ENCODE data around the gene PGLYRP3. TPM values are rescaled to one million over a fixed set of nuclear protein-coding genes. Genes with fewer than 3 reads are reported as not detected.

PGLYRP3 gene
- total and polyA plus RNA-seq, 2 donors (not counting 3 experiments of a cell fraction or from before 2014, with no cell fraction given), result not detected

GRCh38 chr1:153355445-153356071 lies 42.8 kb upstream of the PGLYRP3 start:
- intact Hi-C loops (cut with micrococcal nuclease), result no loop called here
- Histone ChIP-seq H3K9me1 (replicated peaks; ENCODE audit: control insufficient read depth, extremely low read depth, insufficient read depth, low read length) (no peaks in the 10 kb centered on the region), H3K27ac (ENCODE audit: insufficient read depth, low read depth, low read length) (no peak overlapping the region), H3K36me3 (ENCODE audit: control insufficient read depth in 2 of 2, extremely low read depth in 1 of 2, insufficient read depth in 2 of 2, low read length in 2 of 2) (no peaks in the 10 kb centered on the region), H3K79me2 (ENCODE audit: control insufficient read depth, insufficient read depth, low read length) (no peaks in the 10 kb centered on the region), H3K9ac (replicated peaks; ENCODE audit: extremely low read depth, insufficient read depth, low read length) (no peak overlapping the region), H4K20me1 (replicated peaks; ENCODE audit: control insufficient read depth, extremely low read depth, insufficient read depth, low read length) (no peaks in the 10 kb centered on the region), H3K4me1 (ENCODE audit: control insufficient read depth, extremely low read depth, insufficient read depth, low read length) (no peaks in the 10 kb centered on the region), H2AFZ (ENCODE audit: low read depth, low read length) (no peak overlapping the region), H3K9me3 (replicated peaks; ENCODE audit: control insufficient read depth, insufficient read depth, low read length) (no peaks in the 10 kb centered on the region), H3K4me3 (replicated peaks in 1 of 3; ENCODE audit: insufficient read depth in 1 of 3, low read depth in 1 of 3, low read length in 3 of 3) (no peak overlapping the region), H3K4me2 (ENCODE audit: insufficient read depth, low read length) (no peak overlapping the region), H3K27me3 (ENCODE audit: control insufficient read depth in 2 of 2, insufficient read depth in 2 of 2, low read length in 2 of 2) (no peaks in the 10 kb centered on the region)
- dilution Hi-C loops (cut with MboI; ENCODE audit: extremely low pct_ligation_motif_present, low sequenced_read_pairs), result no loop called here
- DNase-seq (ENCODE audit: low read depth, low spot score) (peak; percentile 23), FAIRE-seq (no peak)
- peak; percentile 25 to 39 for TF ChIP-seq CTCF (IDR thresholded peaks at IDR 0.05; ENCODE audit: extremely low read depth in 1 of 2, insufficient read depth in 1 of 2, low read depth in 1 of 2, low read length in 2 of 2)
- TF ChIP-seq POLR2AphosphoS5 (IDR thresholded peaks at IDR 0.05; ENCODE audit: insufficient read depth, low read depth, low read length), result no peak
- no TSS peak for BruUV-seq (replicated peaks)
- ChIA-PET CTCF (interaction anchor here (0.9 to 13.2 kb wide), 4 partner anchors 30 to 177 kb away, joined by 3 to 331 read pairs (median 3); no protein-coding TSS in a partner anchor), POLR2A (no interaction called here)

GRCh38 chr1:153354515-153355193 lies 41.9 kb upstream of the PGLYRP3 start:
- TF ChIP-seq GATA2 (IDR thresholded peaks at IDR 0.05; ENCODE audit: insufficient read depth, insufficient read length, low read depth, low read length), result no peak
- TF ChIP-seq FOS (IDR thresholded peaks at IDR 0.05; ENCODE audit: borderline replicate concordance, insufficient read depth, low read length), result no peak
- TF ChIP-seq EZH2 (IDR thresholded peaks at IDR 0.05; ENCODE audit: borderline replicate concordance, low read depth, low read length, severe bottlenecking), result no peak
- TF ChIP-seq POLR2A (IDR thresholded peaks at IDR 0.05; ENCODE audit: low read depth, low read length), result no peak
- no peak for TF ChIP-seq MAX (IDR thresholded peaks at IDR 0.05; ENCODE audit: insufficient read depth, insufficient read length)
- TF ChIP-seq JUN (IDR thresholded peaks at IDR 0.05; ENCODE audit: borderline replicate concordance, insufficient read depth, insufficient read length, low read depth), result no peak
- no peak for TF ChIP-seq CTCF (IDR thresholded peaks at IDR 0.05; ENCODE audit: extremely low read depth in 1 of 2, insufficient read depth in 1 of 2, low read depth in 1 of 2, low read length in 2 of 2)
- no peak for TF ChIP-seq MYC (IDR thresholded peaks at IDR 0.05; ENCODE audit: low read depth, low read length)
- no peak for TF ChIP-seq POLR2AphosphoS5 (IDR thresholded peaks at IDR 0.05; ENCODE audit: insufficient read depth, low read depth, low read length)
- Histone ChIP-seq H2AFZ (ENCODE audit: low read depth, low read length) (no peak overlapping the region), H3K4me1 (ENCODE audit: control insufficient read depth, extremely low read depth, insufficient read depth, low read length) (no peaks in the 10 kb centered on the region), H3K4me3 (replicated peaks in 1 of 3; ENCODE audit: insufficient read depth in 1 of 3, low read depth in 1 of 3, low read length in 3 of 3) (no peak overlapping the region), H3K27me3 (ENCODE audit: control insufficient read depth in 2 of 2, insufficient read depth in 2 of 2, low read length in 2 of 2) (no peaks in the 10 kb centered on the region), H3K9ac (replicated peaks; ENCODE audit: extremely low read depth, insufficient read depth, low read length) (no peak overlapping the region), H3K9me1 (replicated peaks; ENCODE audit: control insufficient read depth, extremely low read depth, insufficient read depth, low read length) (no peaks in the 10 kb centered on the region), H4K20me1 (replicated peaks; ENCODE audit: control insufficient read depth, extremely low read depth, insufficient read depth, low read length) (no peaks in the 10 kb centered on the region), H3K27ac (ENCODE audit: insufficient read depth, low read depth, low read length) (no peak overlapping the region), H3K4me2 (ENCODE audit: insufficient read depth, low read length) (no peak overlapping the region), H3K36me3 (ENCODE audit: control insufficient read depth in 2 of 2, extremely low read depth in 1 of 2, insufficient read depth in 2 of 2, low read length in 2 of 2) (no peaks in the 10 kb centered on the region), H3K9me3 (replicated peaks; ENCODE audit: control insufficient read depth, insufficient read depth, low read length) (no peaks in the 10 kb centered on the region), H3K79me2 (ENCODE audit: control insufficient read depth, insufficient read depth, low read length) (no peaks in the 10 kb centered on the region)
- intact Hi-C loops (cut with micrococcal nuclease) (no loop called here), dilution Hi-C loops (cut with MboI; ENCODE audit: extremely low pct_ligation_motif_present, low sequenced_read_pairs) (no loop called here)
- BruUV-seq (replicated peaks), result no TSS peak
- DNase-seq (ENCODE audit: low read depth, low spot score), result no peak
- ChIA-PET CTCF (interaction anchor here (0.9 to 13.2 kb wide), 3 partner anchors 50 to 178 kb away, joined by 3 to 331 read pairs (median 5); no protein-coding TSS in a partner anchor), POLR2A (no interaction called here)
- no peak for FAIRE-seq
